Measurements from ENCODE around the gene NF1. TPM values are rescaled to one million over a fixed set of nuclear protein-coding genes. Genes with fewer than 3 reads are reported as not detected.
A peak's percentile ranks its signal among the peaks of the same experiment; 100 is the strongest.

Gene NF1
- total RNA-seq, 1 experiment from 2014 or later: 35.4 TPM

- no peak for DNase-seq (ENCODE audit: low spot score)
- TF ChIP-seq IRF2 (CRISPR knock-in tag; IDR thresholded peaks at IDR 0.05; ENCODE audit: borderline replicate concordance, low read depth): no peak
- TF ChIP-seq, protein P1, sequence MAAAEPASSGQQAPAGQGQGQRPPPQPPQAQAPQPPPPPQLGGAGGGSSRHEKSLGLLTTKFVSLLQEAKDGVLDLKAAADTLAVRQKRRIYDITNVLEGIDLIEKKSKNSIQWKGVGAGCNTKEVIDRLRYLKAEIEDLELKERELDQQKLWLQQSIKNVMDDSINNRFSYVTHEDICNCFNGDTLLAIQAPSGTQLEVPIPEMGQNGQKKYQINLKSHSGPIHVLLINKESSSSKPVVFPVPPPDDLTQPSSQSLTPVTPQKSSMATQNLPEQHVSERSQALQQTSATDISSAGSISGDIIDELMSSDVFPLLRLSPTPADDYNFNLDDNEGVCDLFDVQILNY (CRISPR knock-in tag; IDR thresholded peaks at IDR 0.05): no peak
- no peak for TF ChIP-seq NFYB (CRISPR knock-in tag; conservative IDR thresholded peaks at IDR 0.05; ENCODE audit: low read depth)
- TF ChIP-seq, protein P2, sequence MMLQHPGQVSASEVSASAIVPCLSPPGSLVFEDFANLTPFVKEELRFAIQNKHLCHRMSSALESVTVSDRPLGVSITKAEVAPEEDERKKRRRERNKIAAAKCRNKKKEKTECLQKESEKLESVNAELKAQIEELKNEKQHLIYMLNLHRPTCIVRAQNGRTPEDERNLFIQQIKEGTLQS (CRISPR knock-in tag; conservative IDR thresholded peaks at IDR 0.05): no peak
- TF ChIP-seq RORB (CRISPR knock-in tag; IDR thresholded peaks at IDR 0.05): no peak
- TF ChIP-seq ZNF317 (CRISPR knock-in tag; IDR thresholded peaks at IDR 0.05; ENCODE audit: borderline replicate concordance, low read depth): no peak
- no peak for TF ChIP-seq ZNF416 (CRISPR knock-in tag; IDR thresholded peaks at IDR 0.05)
- TF ChIP-seq ATF1 (CRISPR knock-in tag; IDR thresholded peaks at IDR 0.05): no peak
- TF ChIP-seq ZNF671 (CRISPR knock-in tag; IDR thresholded peaks at IDR 0.05): no peak
- TF ChIP-seq, protein P3, sequence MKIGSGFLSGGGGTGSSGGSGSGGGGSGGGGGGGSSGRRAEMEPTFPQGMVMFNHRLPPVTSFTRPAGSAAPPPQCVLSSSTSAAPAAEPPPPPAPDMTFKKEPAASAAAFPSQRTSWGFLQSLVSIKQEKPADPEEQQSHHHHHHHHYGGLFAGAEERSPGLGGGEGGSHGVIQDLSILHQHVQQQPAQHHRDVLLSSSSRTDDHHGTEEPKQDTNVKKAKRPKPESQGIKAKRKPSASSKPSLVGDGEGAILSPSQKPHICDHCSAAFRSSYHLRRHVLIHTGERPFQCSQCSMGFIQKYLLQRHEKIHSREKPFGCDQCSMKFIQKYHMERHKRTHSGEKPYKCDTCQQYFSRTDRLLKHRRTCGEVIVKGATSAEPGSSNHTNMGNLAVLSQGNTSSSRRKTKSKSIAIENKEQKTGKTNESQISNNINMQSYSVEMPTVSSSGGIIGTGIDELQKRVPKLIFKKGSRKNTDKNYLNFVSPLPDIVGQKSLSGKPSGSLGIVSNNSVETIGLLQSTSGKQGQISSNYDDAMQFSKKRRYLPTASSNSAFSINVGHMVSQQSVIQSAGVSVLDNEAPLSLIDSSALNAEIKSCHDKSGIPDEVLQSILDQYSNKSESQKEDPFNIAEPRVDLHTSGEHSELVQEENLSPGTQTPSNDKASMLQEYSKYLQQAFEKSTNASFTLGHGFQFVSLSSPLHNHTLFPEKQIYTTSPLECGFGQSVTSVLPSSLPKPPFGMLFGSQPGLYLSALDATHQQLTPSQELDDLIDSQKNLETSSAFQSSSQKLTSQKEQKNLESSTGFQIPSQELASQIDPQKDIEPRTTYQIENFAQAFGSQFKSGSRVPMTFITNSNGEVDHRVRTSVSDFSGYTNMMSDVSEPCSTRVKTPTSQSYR (CRISPR knock-in tag; IDR thresholded peaks at IDR 0.05): no peak
- no peak for TF ChIP-seq ZNF121 (CRISPR knock-in tag; IDR thresholded peaks at IDR 0.05)
- no peak for TF ChIP-seq GRHL2 (CRISPR knock-in tag; IDR thresholded peaks at IDR 0.05; ENCODE audit: insufficient replicate concordance, severe bottlenecking)
- TF ChIP-seq MXD4 (CRISPR knock-in tag; IDR thresholded peaks at IDR 0.05; ENCODE audit: borderline replicate concordance): no peak
- no peak for TF ChIP-seq ZBTB21 (CRISPR knock-in tag; IDR thresholded peaks at IDR 0.05; ENCODE audit: borderline replicate concordance)
- TF ChIP-seq JAZF1 (CRISPR knock-in tag; IDR thresholded peaks at IDR 0.05): no peak
- TF ChIP-seq, protein P4, sequence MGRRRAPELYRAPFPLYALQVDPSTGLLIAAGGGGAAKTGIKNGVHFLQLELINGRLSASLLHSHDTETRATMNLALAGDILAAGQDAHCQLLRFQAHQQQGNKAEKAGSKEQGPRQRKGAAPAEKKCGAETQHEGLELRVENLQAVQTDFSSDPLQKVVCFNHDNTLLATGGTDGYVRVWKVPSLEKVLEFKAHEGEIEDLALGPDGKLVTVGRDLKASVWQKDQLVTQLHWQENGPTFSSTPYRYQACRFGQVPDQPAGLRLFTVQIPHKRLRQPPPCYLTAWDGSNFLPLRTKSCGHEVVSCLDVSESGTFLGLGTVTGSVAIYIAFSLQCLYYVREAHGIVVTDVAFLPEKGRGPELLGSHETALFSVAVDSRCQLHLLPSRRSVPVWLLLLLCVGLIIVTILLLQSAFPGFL (CRISPR knock-in tag; IDR thresholded peaks at IDR 0.05; ENCODE audit: borderline replicate concordance): no peak
- no peaks in the 10 kb centered on the region for H3K36me3 Mint-ChIP-seq
- peaks cover 23% of the 10 kb centered on the region for H3K4me1 Mint-ChIP-seq
- no peak overlapping the region for H3K27ac Mint-ChIP-seq
- POLR2A ChIA-PET: no interaction called here
- H3K27me3 Mint-ChIP-seq (ENCODE audit: low read depth): no peaks in the 10 kb centered on the region; the same call in 1 of the 2 replicates
- H3K4me3 Mint-ChIP-seq: no peak overlapping the region
- CTCF ChIA-PET: interaction anchor here (0.6 to 6.5 kb wide), 9 partner anchors 8 to 103 kb away, joined by 3 to 34 read pairs (median 4); partner anchors contain the start of gene RAB11FIP4
- no peak for ATAC-seq
- no peaks in the 10 kb centered on the region for H3K9me3 Mint-ChIP-seq
Observed at GRCh38 chr17:31414550-31414918, 319.8 kb downstream of the NF1 start.

GRCh38 chr17:31415004-31415454 is 320.3 kb downstream of the NF1 start:
- CTCF ChIA-PET: interaction anchor here (0.5 to 6.5 kb wide), 11 partner anchors 8 to 384 kb away, joined by 3 to 34 read pairs (median 4); partner anchors contain the start of gene RAB11FIP4
- DNase-seq (ENCODE audit: low spot score): no peak
- TF ChIP-seq, protein P5, sequence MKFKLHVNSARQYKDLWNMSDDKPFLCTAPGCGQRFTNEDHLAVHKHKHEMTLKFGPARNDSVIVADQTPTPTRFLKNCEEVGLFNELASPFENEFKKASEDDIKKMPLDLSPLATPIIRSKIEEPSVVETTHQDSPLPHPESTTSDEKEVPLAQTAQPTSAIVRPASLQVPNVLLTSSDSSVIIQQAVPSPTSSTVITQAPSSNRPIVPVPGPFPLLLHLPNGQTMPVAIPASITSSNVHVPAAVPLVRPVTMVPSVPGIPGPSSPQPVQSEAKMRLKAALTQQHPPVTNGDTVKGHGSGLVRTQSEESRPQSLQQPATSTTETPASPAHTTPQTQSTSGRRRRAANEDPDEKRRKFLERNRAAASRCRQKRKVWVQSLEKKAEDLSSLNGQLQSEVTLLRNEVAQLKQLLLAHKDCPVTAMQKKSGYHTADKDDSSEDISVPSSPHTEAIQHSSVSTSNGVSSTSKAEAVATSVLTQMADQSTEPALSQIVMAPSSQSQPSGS (CRISPR knock-in tag; IDR thresholded peaks at IDR 0.05; ENCODE audit: borderline replicate concordance, low read depth): no peak
- peak; percentile 83 for TF ChIP-seq NFYB (CRISPR knock-in tag; conservative IDR thresholded peaks at IDR 0.05; ENCODE audit: low read depth)

More at GRCh38 chr17:31415004-31415454, 320.3 kb downstream of the NF1 start:
- no peak overlapping the region for H3K27ac Mint-ChIP-seq
- peak; percentile 63 for ATAC-seq
- peaks cover 23% of the 10 kb centered on the region for H3K4me1 Mint-ChIP-seq
- POLR2A ChIA-PET: interaction anchor here (0.5 kb wide), 1 partner anchor 1201 kb away, joined by 5 read pairs; no protein-coding TSS in a partner anchor
- H3K27me3 Mint-ChIP-seq (ENCODE audit: low read depth): no peaks in the 10 kb centered on the region; the same call in 1 of the 2 replicates
- H3K9me3 Mint-ChIP-seq: no peaks in the 10 kb centered on the region
- H3K4me3 Mint-ChIP-seq: no peak overlapping the region
- H3K36me3 Mint-ChIP-seq: no peaks in the 10 kb centered on the region
